ENCODE data around the gene WDR33. TPM values are rescaled to one million over a fixed set of nuclear protein-coding genes. Genes with fewer than 3 reads are reported as not detected.

WDR33 gene
- total RNA-seq, 5 donors from 2014 or later (not counting 1 experiment from before 2014, with no cell fraction given) = 54.5 to 79.8 (median 76.2) TPM

GRCh38 chr2:127790694-127791529 is 20.1 kb downstream of the WDR33 start:
- no peaks in the 10 kb centered on the region for H3K9me3 Mint-ChIP-seq
- Histone ChIP-seq H3K4me1 (ENCODE audit: control insufficient read depth in 1 of 2, extremely low read depth in 1 of 2, insufficient read depth in 2 of 2, low read length in 2 of 2) (peaks cover 0 to 19% of the 10 kb centered on the region in 2 experiments), H3K9me3 (no peaks in the 10 kb centered on the region), H3K27ac (ENCODE audit: low read length) (no peak overlapping the region), H3K36me3 (ENCODE audit: control insufficient read depth in 2 of 2, extremely low read depth in 1 of 2, insufficient read depth in 1 of 2, low read length in 1 of 2) (peaks cover 3% of the 10 kb centered on the region in 2 donors), H3K4me3 (ENCODE audit: control insufficient read depth in 1 of 2, extremely low read depth in 1 of 2, low read length in 1 of 2) (no peak overlapping the region), H3K27me3 (replicated peaks in 1 of 2; ENCODE audit: control insufficient read depth in 2 of 2, extremely low read depth in 1 of 2, insufficient read depth in 2 of 2, low read length in 1 of 2) (no peaks in the 10 kb centered on the region)
- H3K27me3 Mint-ChIP-seq = no peaks in the 10 kb centered on the region
- DNase-seq (no peak), ATAC-seq (replicated peaks in 1 of 4) (no peak)
- H3K36me3 Mint-ChIP-seq = peaks cover 12% of the 10 kb centered on the region
- H3K4me1 Mint-ChIP-seq = peaks cover 39 to 44% (median 40%) of the 10 kb centered on the region in 3 donors
- H3K27ac Mint-ChIP-seq = no peak overlapping the region
- POLR2A ChIA-PET = no interaction called here
- 64% methylated on average over 2 of the region's 8 CpGs for WGBS (ENCODE audit: insufficient coverage)
- CTCF ChIA-PET = no interaction called here
- H3K4me3 Mint-ChIP-seq = no peak overlapping the region

GRCh38 chr2:127786048-127786809 is 24.7 kb downstream of the WDR33 start:
- DNase-seq (no peak), ATAC-seq (replicated peaks in 1 of 4) (no peak)
- Histone ChIP-seq H3K36me3 (ENCODE audit: control insufficient read depth in 2 of 2, extremely low read depth in 1 of 2, insufficient read depth in 1 of 2, low read length in 1 of 2) (peaks cover 0 to 8% of the 10 kb centered on the region in 2 donors), H3K4me1 (ENCODE audit: control insufficient read depth in 1 of 2, extremely low read depth in 1 of 2, insufficient read depth in 2 of 2, low read length in 2 of 2) (peaks cover 0 to 7% of the 10 kb centered on the region in 2 experiments), H3K9me3 (no peaks in the 10 kb centered on the region), H3K4me3 (ENCODE audit: control insufficient read depth in 1 of 2, extremely low read depth in 1 of 2, low read length in 1 of 2) (no peak overlapping the region), H3K27ac (ENCODE audit: low read length) (no peak overlapping the region), H3K27me3 (replicated peaks in 1 of 2; ENCODE audit: control insufficient read depth in 2 of 2, extremely low read depth in 1 of 2, insufficient read depth in 2 of 2, low read length in 1 of 2) (no peaks in the 10 kb centered on the region)
- WGBS (ENCODE audit: insufficient coverage) = 95% methylated on average over 4 of the region's 6 CpGs
- H3K4me1 Mint-ChIP-seq = peaks cover 26 to 40% (median 35%) of the 10 kb centered on the region in 3 donors
- H3K4me3 Mint-ChIP-seq = no peak overlapping the region
- CTCF ChIA-PET = no interaction called here
- H3K9me3 Mint-ChIP-seq = no peaks in the 10 kb centered on the region
- no peaks in the 10 kb centered on the region for H3K27me3 Mint-ChIP-seq
- H3K27ac Mint-ChIP-seq = no peak overlapping the region
- H3K36me3 Mint-ChIP-seq = peaks cover 8% of the 10 kb centered on the region
- POLR2A ChIA-PET = interaction anchor here in 1 of 2 donors (0.6 to 0.7 kb wide), 2 partner anchors 10 to 240 kb away, joined by 4 to 5 read pairs; no protein-coding TSS in a partner anchor

GRCh38 chr2:127784965-127785518 is 25.9 kb downstream of the WDR33 start:
- H3K9me3 ChIP-seq = no peaks in the 10 kb centered on the region
- H3K27me3 ChIP-seq (replicated peaks in 1 of 2; ENCODE audit: control insufficient read depth in 2 of 2, extremely low read depth in 1 of 2, insufficient read depth in 2 of 2, low read length in 1 of 2) = no peaks in the 10 kb centered on the region
- H3K36me3 ChIP-seq (ENCODE audit: control insufficient read depth in 2 of 2, extremely low read depth in 1 of 2, insufficient read depth in 1 of 2, low read length in 1 of 2) = peaks cover 0 to 8% of the 10 kb centered on the region in 2 donors
- DNase-seq (no peak), ATAC-seq (replicated peaks in 1 of 4) (no peak)
- H3K27ac ChIP-seq (ENCODE audit: low read length) = no peak overlapping the region
- no peaks in the 10 kb centered on the region for H3K9me3 Mint-ChIP-seq
- H3K36me3 Mint-ChIP-seq = peaks cover 9% of the 10 kb centered on the region
- H3K4me3 Mint-ChIP-seq = no peak overlapping the region
- no peak overlapping the region for H3K27ac Mint-ChIP-seq
- no peaks in the 10 kb centered on the region for H3K27me3 Mint-ChIP-seq
- ChIA-PET CTCF (interaction anchor here in 1 of 2 donors (1.0 kb wide), 1 partner anchor 29 kb away, joined by 3 read pairs; no protein-coding TSS in a partner anchor), POLR2A (no interaction called here)
- no peak overlapping the region for H3K4me3 ChIP-seq (ENCODE audit: control insufficient read depth in 1 of 2, extremely low read depth in 1 of 2, low read length in 1 of 2)
- WGBS (ENCODE audit: insufficient coverage) = no CpG with 5 or more reads among the region's 2 CpGs
- H3K4me1 Mint-ChIP-seq = peaks cover 23 to 44% (median 33%) of the 10 kb centered on the region in 3 donors
- H3K4me1 ChIP-seq (ENCODE audit: control insufficient read depth in 1 of 2, extremely low read depth in 1 of 2, insufficient read depth in 2 of 2, low read length in 2 of 2) = peaks cover 0 to 7% of the 10 kb centered on the region in 2 experiments

GRCh38 chr2:127783101-127783500 is 27.9 kb downstream of the WDR33 start:
- Histone ChIP-seq H3K4me1 (ENCODE audit: control insufficient read depth in 1 of 2, extremely low read depth in 1 of 2, insufficient read depth in 2 of 2, low read length in 2 of 2) (peaks cover 0 to 7% of the 10 kb centered on the region in 2 experiments), H3K36me3 (ENCODE audit: control insufficient read depth in 2 of 2, extremely low read depth in 1 of 2, insufficient read depth in 1 of 2, low read length in 1 of 2) (peaks cover 0 to 8% of the 10 kb centered on the region in 2 donors), H3K4me3 (ENCODE audit: control insufficient read depth in 1 of 2, extremely low read depth in 1 of 2, low read length in 1 of 2) (no peak overlapping the region), H3K9me3 (no peaks in the 10 kb centered on the region), H3K27me3 (replicated peaks in 1 of 2; ENCODE audit: control insufficient read depth in 2 of 2, extremely low read depth in 1 of 2, insufficient read depth in 2 of 2, low read length in 1 of 2) (no peaks in the 10 kb centered on the region), H3K27ac (ENCODE audit: low read length) (no peak overlapping the region)
- Mint-ChIP-seq H3K4me3 (no peak overlapping the region), H3K36me3 (peaks cover 13% of the 10 kb centered on the region), H3K27ac (no peak overlapping the region), H3K4me1 (peaks cover 39 to 57% (median 47%) of the 10 kb centered on the region in 3 donors), H3K27me3 (no peaks in the 10 kb centered on the region), H3K9me3 (no peaks in the 10 kb centered on the region)
- ATAC-seq (replicated peaks in 1 of 4) = no peak
- CTCF ChIA-PET = interaction anchor here in 1 of 2 donors (0.6 to 1.0 kb wide), 2 partner anchors 25 to 79 kb away, joined by 3 read pairs; no protein-coding TSS in a partner anchor
- DNase-seq = no peak
- POLR2A ChIA-PET = interaction anchor here (0.6 kb wide), 5 partner anchors 47 to 275 kb away, joined by 3 to 10 read pairs (median 5); no protein-coding TSS in a partner anchor

GRCh38 chr2:127778850-127779249 is 32.1 kb downstream of the WDR33 start:
- H3K27ac Mint-ChIP-seq = peak overlapping the region in 1 of 2 donors; percentile 25
- Histone ChIP-seq H3K27me3 (replicated peaks in 1 of 2; ENCODE audit: control insufficient read depth in 2 of 2, extremely low read depth in 1 of 2, insufficient read depth in 2 of 2, low read length in 1 of 2) (no peaks in the 10 kb centered on the region), H3K9me3 (no peaks in the 10 kb centered on the region), H3K27ac (ENCODE audit: low read length) (no peak overlapping the region), H3K4me3 (ENCODE audit: control insufficient read depth in 1 of 2, extremely low read depth in 1 of 2, low read length in 1 of 2) (no peak overlapping the region), H3K4me1 (ENCODE audit: control insufficient read depth in 1 of 2, extremely low read depth in 1 of 2, insufficient read depth in 2 of 2, low read length in 2 of 2) (peaks cover 3 to 13% of the 10 kb centered on the region in 2 experiments), H3K36me3 (ENCODE audit: control insufficient read depth in 2 of 2, extremely low read depth in 1 of 2, insufficient read depth in 1 of 2, low read length in 1 of 2) (no peaks in the 10 kb centered on the region)
- peaks cover 45 to 68% (median 61%) of the 10 kb centered on the region in 3 donors for H3K4me1 Mint-ChIP-seq
- CTCF ChIA-PET = interaction anchor here in 1 of 2 donors (0.6 kb wide), 1 partner anchor 80 kb away, joined by 3 read pairs; no protein-coding TSS in a partner anchor
- no CpG with 5 or more reads among the region's 2 CpGs for WGBS (ENCODE audit: insufficient coverage)
- peaks cover 13% of the 10 kb centered on the region for H3K36me3 Mint-ChIP-seq
- H3K27me3 Mint-ChIP-seq = no peaks in the 10 kb centered on the region
- POLR2A ChIA-PET = no interaction called here
- no peaks in the 10 kb centered on the region for H3K9me3 Mint-ChIP-seq
- DNase-seq (no peak), ATAC-seq (replicated peaks in 1 of 4) (no peak)
- no peak overlapping the region for H3K4me3 Mint-ChIP-seq

- no peaks in the 10 kb centered on the region for H3K9me3 Mint-ChIP-seq
- Histone ChIP-seq H3K4me1 (ENCODE audit: control insufficient read depth in 1 of 2, extremely low read depth in 1 of 2, insufficient read depth in 2 of 2, low read length in 2 of 2) (peaks cover 3 to 16% of the 10 kb centered on the region in 2 experiments), H3K27me3 (replicated peaks in 1 of 2; ENCODE audit: control insufficient read depth in 2 of 2, extremely low read depth in 1 of 2, insufficient read depth in 2 of 2, low read length in 1 of 2) (no peaks in the 10 kb centered on the region), H3K9me3 (no peaks in the 10 kb centered on the region), H3K36me3 (ENCODE audit: control insufficient read depth in 2 of 2, extremely low read depth in 1 of 2, insufficient read depth in 1 of 2, low read length in 1 of 2) (no peaks in the 10 kb centered on the region), H3K27ac (ENCODE audit: low read length) (no peak overlapping the region), H3K4me3 (ENCODE audit: control insufficient read depth in 1 of 2, extremely low read depth in 1 of 2, low read length in 1 of 2) (no peak overlapping the region)
- H3K27ac Mint-ChIP-seq = no peak overlapping the region
- CTCF ChIA-PET = no interaction called here
- 80% methylated on average over 1 of the region's 2 CpGs for WGBS (ENCODE audit: insufficient coverage)
- H3K4me1 Mint-ChIP-seq = peaks cover 45 to 70% (median 62%) of the 10 kb centered on the region in 3 donors
- DNase-seq = no peak
- no peaks in the 10 kb centered on the region for H3K27me3 Mint-ChIP-seq
- peaks cover 13% of the 10 kb centered on the region for H3K36me3 Mint-ChIP-seq
- H3K4me3 Mint-ChIP-seq = no peak overlapping the region
- ATAC-seq (replicated peaks in 1 of 4) = no peak
- POLR2A ChIA-PET = no interaction called here
Measured at GRCh38 chr2:127778447-127778846, 32.5 kb downstream of the WDR33 start.
